BLaER1 treated with 17β-estradiol and CSF1 and Interleukin-3, amounts not matched to agents 10 nM and 100 nM (cell line): ENCODE measurements around the gene SNX12.

Source experiments
- H3K27ac ChIP-seq, 11 experiments: shearing (Covaris generic); formaldehyde crosslinking; 2 replicates each; pipeline ENCODE4 v1.8.1; 2022
- H3K27me3 ChIP-seq, 11 experiments: shearing (Covaris generic); formaldehyde crosslinking; 2 replicates each; pipeline ENCODE4 v1.8.1; 2022
- H3K36me3 ChIP-seq, 11 experiments: shearing (Covaris generic); formaldehyde crosslinking; 2 replicates each; pipeline ENCODE4 v1.8.1; 2022
- H3K4me1 ChIP-seq, 10 experiments: shearing (Covaris generic); formaldehyde crosslinking; 2 replicates each; pipeline ENCODE4 v1.8.1; 2022
- H3K4me2 ChIP-seq, 11 experiments: shearing (Covaris generic); formaldehyde crosslinking; 2 replicates each; pipeline ENCODE4 v1.8.1; 2022
- H3K4me3 ChIP-seq, 10 experiments: shearing (Covaris generic); formaldehyde crosslinking; 2 replicates each; pipeline ENCODE4 v1.8.1; 2022
- H3K9ac ChIP-seq, 11 experiments: shearing (Covaris generic); formaldehyde crosslinking; 2 replicates each; pipeline ENCODE4 v1.8.1; 2022
- H3K9me3 ChIP-seq, 11 experiments: shearing (Covaris generic); formaldehyde crosslinking; replicated peaks in 1 of 11; 2 replicates each; pipeline ENCODE4 v1.8.1; 2022
- H4K20me1 ChIP-seq, 11 experiments: shearing (Covaris generic); formaldehyde crosslinking; 2 replicates each; pipeline ENCODE4 v1.8.1; 2022
- Cebpa-rat ChIP-seq, 11 experiments: shearing (Covaris generic); IDR thresholded peaks; 2 replicates each; pipeline ENCODE4 v1.8.1; 2022

Gene SNX12

DNA sequence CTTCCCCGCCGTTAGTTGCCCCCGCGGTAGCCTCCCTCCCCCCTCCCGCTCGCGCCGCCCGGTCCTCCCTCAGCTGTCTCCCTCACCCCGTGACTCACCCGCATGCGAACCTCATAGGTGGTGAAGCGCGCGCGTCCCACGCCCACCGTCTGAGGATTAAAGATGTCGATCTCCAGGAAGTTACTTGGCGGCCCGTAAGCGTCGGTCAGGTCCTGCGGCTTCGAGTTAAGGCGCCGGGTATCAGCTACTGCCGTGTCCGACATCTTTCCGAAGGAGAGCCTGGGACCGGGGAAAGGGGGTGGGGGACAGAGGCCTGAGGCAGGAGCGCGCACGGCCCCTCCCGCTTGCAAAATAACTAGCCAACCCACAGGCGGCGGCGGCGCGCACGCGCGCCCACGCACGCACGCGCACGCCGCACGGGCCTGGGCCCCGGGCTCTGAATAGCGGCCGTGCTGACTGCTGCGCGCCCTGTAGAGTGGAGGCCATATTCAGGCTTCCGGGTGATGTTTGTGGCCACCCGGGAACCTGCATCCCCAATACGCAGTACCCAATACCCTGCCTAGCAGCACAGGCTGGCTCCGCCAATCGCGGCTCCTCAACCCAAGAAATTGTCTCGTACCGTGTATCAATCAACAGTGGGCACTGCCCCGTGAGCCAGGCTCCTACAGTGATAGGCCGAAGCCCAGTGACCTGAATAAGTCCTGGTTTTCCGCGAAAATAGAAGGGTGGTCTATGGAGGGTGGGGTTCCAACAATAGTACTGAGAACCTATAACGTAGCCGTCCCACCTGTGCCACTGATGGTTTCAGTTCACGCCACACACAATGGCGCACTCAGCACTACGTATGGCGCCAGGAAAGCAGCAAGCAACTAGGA, at the start of gene SNX12:
Gene SNX12 (minus strand): TSS at position 291 of the 875 bp plus-strand sequence. CDS start 28 bp downstream, at position 263.
- H3K4me3 ChIP-seq, result peak within 1 kb of the TSS; percentile 61 to 75 (median 74)

DNA sequence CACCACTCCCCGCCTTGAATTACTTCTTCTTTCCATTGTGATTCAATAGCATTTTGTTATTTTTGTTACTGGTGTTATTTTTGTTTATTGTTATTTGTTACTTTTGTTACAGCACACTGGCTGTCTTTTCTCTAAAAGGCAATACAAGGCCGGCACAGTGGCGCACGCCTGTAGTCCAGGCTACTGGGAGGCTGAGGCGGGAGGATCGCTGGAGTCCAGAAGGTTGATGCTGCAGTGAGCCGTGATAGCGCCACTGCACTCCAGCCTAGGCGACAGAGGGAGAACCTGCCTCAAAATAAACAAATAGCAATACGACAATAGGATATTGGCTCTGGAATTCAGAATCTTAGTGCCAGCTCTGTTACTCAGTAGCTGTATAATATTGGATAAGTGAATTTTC, 49.2 kb upstream of the SNX12 start:
- Histone ChIP-seq H3K4me3 (peak overlapping the region in 1 of 10 experiments; percentile 69; a peak in 2 of 20 replicates), H3K36me3 (peaks cover 13 to 30% (median 21%) of the 10 kb centered on the region in 11 experiments; a peak in 21 of 22 replicates), H3K4me1 (peaks cover 21 to 39% (median 26%) of the 10 kb centered on the region in 10 experiments), H4K20me1 (peaks cover 0 to 5% (median 0%) of the 10 kb centered on the region in 11 experiments; a peak in 2 of 22 replicates), H3K27ac (peak overlapping the region in 1 of 11 experiments; percentile 88; a peak in 3 of 22 replicates), H3K27me3 (peaks cover 41 to 78% (median 62%) of the 10 kb centered on the region in 11 experiments), H3K9ac (peak overlapping the region in 7 of 11 experiments; percentile 84 to 91 (median 88); a peak in 8 of 22 replicates), H3K9me3 (no peaks in the 10 kb centered on the region; a peak in 2 of 22 replicates), H3K4me2 (peak overlapping the region; percentile 49 to 80 (median 73); a peak in 21 of 22 replicates)
- no peak for TF ChIP-seq Cebpa-rat (IDR thresholded peaks at IDR 0.05)

More for the DNA sequence above, at the start of gene SNX12:
- Histone ChIP-seq H3K4me2 (peak within 1 kb of the TSS; percentile 64 to 85 (median 74)), H3K27ac (peak within 1 kb of the TSS; percentile 57 to 90 (median 82); a peak in 21 of 22 replicates), H3K36me3 (peaks cover 0 to 8% (median 0%) of the 10 kb centered on the region in 11 experiments; a peak in 4 of 22 replicates), H3K27me3 (peaks cover 29 to 64% (median 48%) of the 10 kb centered on the region in 11 experiments; a peak in 21 of 22 replicates), H3K4me1 (peaks cover 0 to 13% (median 11%) of the 10 kb centered on the region in 10 experiments; a peak in 9 of 20 replicates), H4K20me1 (peaks cover 0 to 9% (median 5%) of the 10 kb centered on the region in 11 experiments; a peak in 8 of 22 replicates), H3K9ac (peak within 1 kb of the TSS; percentile 68 to 85 (median 82)), H3K9me3 (no peaks in the 10 kb centered on the region)
- no peak for TF ChIP-seq Cebpa-rat (IDR thresholded peaks at IDR 0.05)

DNA sequence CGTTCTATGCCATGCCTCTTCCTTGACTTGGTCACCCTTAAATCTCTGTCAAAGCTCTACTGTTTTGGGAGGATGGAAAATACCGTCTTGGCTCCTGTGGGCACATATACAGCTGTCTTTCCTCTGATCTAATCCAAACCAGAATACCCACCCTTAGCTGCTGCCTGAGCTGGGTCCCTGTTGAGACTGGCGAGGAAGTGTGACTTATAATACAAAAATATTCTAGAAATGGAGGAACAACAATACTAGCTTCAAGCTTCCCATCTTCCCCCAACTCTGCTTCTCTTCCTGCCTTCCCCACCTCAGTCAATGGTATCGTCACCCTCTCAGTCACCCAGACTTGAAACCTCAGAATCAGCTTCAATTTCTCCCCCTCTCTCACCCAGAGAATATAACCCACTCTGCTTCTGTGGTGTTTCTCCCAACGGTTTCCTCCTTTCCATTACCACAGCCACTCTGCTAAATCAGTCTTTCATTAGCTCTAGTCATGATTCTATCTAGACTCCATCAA, 43.8 kb upstream of the SNX12 start:
- H3K4me2 ChIP-seq, result peak overlapping the region; percentile 49 to 84 (median 77)
- peak overlapping the region; percentile 4 to 68 (median 56); a peak in 19 of 20 replicates for H3K4me3 ChIP-seq

DNA sequence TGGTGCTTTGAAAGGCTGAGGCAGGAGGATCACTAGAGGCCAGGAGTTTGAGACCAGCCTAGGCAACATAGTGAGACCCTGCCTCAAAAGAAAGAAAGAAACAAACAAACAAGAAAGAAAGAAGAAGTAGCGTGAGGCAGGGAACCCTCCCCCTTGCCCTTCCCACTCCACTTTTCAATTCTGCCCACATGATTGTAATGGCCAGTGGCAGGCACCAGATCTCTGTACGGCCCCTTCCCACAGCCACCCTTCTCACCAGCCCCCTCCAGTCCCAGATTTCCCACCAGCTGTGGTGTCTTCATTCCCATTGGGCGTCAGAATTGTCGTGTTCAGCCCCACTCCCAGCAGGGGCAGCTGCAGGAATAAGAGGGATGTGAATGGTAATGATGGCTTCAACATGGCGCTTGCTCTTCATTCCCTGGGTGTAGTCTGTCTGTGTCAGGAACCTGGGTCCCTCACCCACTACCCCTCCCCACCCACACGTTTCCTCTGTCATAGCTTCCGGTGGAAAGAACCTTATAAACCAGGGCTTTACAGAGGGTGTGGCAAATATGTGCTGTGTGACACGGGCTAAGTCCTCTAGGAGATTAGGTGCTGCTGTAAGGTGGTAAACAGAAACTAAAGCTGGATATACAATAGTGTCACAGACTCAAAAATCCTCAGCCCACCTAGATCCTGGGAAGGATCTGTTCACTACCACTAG, 43.2 kb upstream of the SNX12 start, which contains the start of gene IL2RG:
Gene IL2RG (minus strand): TSS at position 437 of the 703 bp plus-strand sequence. CDS start 38 bp downstream, at position 399.
- H3K36me3 ChIP-seq, result no peaks in the 10 kb centered on the region
- H3K9ac ChIP-seq, result peak within 1 kb of the TSS; percentile 61 to 77 (median 70); a peak in 21 of 22 replicates
- H3K27me3 ChIP-seq, result peaks cover 76 to 100% (median 94%) of the 10 kb centered on the region in 11 experiments
- TF ChIP-seq Cebpa-rat (IDR thresholded peaks at IDR 0.05), result no peak
- H3K4me1 ChIP-seq, result peaks cover 63 to 72% (median 69%) of the 10 kb centered on the region in 10 experiments
- H3K4me2 ChIP-seq, result peak within 1 kb of the TSS; percentile 49 to 84 (median 77)
- H3K27ac ChIP-seq, result peak within 1 kb of the TSS; percentile 69 to 88 (median 84)
- peaks cover 0 to 4% (median 0%) of the 10 kb centered on the region in 11 experiments; a peak in 1 of 22 replicates for H4K20me1 ChIP-seq
- H3K4me3 ChIP-seq, result peak within 1 kb of the TSS; percentile 4 to 68 (median 56)
- no peaks in the 10 kb centered on the region for H3K9me3 ChIP-seq

More for the DNA sequence above, 43.8 kb upstream of the SNX12 start:
- Histone ChIP-seq H4K20me1 (peaks cover 0 to 4% (median 0%) of the 10 kb centered on the region in 11 experiments; a peak in 1 of 22 replicates), H3K9ac (peak overlapping the region; percentile 61 to 77 (median 70); a peak in 21 of 22 replicates), H3K27me3 (peaks cover 73 to 96% (median 88%) of the 10 kb centered on the region in 11 experiments), H3K9me3 (no peaks in the 10 kb centered on the region), H3K27ac (peak overlapping the region; percentile 69 to 88 (median 84)), H3K36me3 (no peaks in the 10 kb centered on the region), H3K4me1 (peaks cover 58 to 66% (median 62%) of the 10 kb centered on the region in 10 experiments)
- TF ChIP-seq Cebpa-rat (IDR thresholded peaks at IDR 0.05), result no peak

DNA sequence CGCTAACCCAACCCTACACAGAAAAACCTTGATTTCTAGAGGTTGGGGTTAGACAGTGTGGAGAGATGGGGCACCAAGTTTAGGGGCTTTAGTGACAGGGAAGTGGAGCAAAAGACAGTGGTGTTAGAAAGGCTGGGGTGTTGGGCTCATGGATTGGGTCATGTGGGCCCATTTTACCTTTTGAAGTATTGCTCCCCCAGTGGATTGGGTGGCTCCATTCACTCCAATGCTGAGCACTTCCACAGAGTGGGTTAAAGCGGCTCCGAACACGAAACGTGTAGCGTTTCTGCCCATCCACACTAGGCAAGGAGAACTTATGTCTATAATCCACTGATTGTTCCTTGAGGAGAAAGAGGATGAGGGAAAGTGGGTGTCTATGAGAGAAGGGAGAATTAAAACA, 40.9 kb upstream of the SNX12 start:
- H3K9ac ChIP-seq, result peak overlapping the region in 9 of 11 experiments; percentile 40 to 76 (median 63); a peak in 15 of 22 replicates
- peak overlapping the region; percentile 49 to 84 (median 77) for H3K4me2 ChIP-seq
- H3K27ac ChIP-seq, result peak overlapping the region in 9 of 11 experiments; percentile 62 to 88 (median 85); a peak in 18 of 22 replicates
- peaks cover 80 to 100% (median 96%) of the 10 kb centered on the region in 11 experiments for H3K27me3 ChIP-seq
- no peak for TF ChIP-seq Cebpa-rat (IDR thresholded peaks at IDR 0.05)
- peak overlapping the region in 9 of 10 experiments; percentile 39 to 59 (median 51); a peak in 17 of 20 replicates for H3K4me3 ChIP-seq
- peaks cover 0 to 4% (median 0%) of the 10 kb centered on the region in 11 experiments; a peak in 1 of 22 replicates for H4K20me1 ChIP-seq
- H3K9me3 ChIP-seq, result no peaks in the 10 kb centered on the region
- peaks cover 84 to 95% (median 89%) of the 10 kb centered on the region in 10 experiments for H3K4me1 ChIP-seq
- H3K36me3 ChIP-seq, result no peaks in the 10 kb centered on the region

DNA sequence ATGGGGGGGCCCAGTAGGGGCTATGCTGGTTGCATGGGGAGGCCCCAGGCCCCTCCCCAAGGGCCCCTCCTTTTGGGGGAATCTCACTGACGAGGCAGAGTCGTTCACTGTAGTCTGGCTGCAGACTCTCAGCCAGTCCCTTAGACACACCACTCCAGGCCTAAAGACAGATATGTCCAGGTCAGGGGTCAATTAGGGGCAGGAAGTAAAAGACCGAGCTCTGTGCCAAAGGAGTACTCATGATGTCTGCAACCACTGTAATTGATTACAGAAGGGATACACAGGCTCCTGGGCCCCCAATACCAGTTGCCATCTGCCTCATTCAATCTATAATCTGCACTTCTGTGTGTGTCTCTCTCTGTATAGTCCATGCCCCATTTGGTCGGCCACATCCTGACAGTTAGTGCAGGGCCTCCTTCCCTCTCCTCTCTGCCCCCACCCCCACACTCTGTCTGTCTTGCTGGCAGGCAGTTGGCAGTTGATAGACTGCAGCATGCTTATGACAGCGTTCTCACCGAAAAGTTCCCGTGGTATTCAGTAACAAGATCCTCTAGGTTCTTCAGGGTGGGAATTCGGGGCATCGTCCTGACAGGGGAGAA, 39.7 kb upstream of the SNX12 start:
- peaks cover 86 to 100% (median 94%) of the 10 kb centered on the region in 10 experiments for H3K4me1 ChIP-seq
- peak overlapping the region in 9 of 10 experiments; percentile 39 to 59 (median 51); a peak in 18 of 20 replicates for H3K4me3 ChIP-seq
- H3K9me3 ChIP-seq, result no peaks in the 10 kb centered on the region
- peak overlapping the region; percentile 49 to 84 (median 77) for H3K4me2 ChIP-seq
- peak overlapping the region in 10 of 11 experiments; percentile 35 to 88 (median 84); a peak in 19 of 22 replicates for H3K27ac ChIP-seq
- peaks cover 0 to 4% (median 0%) of the 10 kb centered on the region in 11 experiments; a peak in 1 of 22 replicates for H4K20me1 ChIP-seq
- peak overlapping the region; percentile 21 to 76 (median 62); a peak in 18 of 22 replicates for H3K9ac ChIP-seq
- no peak for TF ChIP-seq Cebpa-rat (IDR thresholded peaks at IDR 0.05)
- no peaks in the 10 kb centered on the region for H3K36me3 ChIP-seq
- H3K27me3 ChIP-seq, result peaks cover 74 to 100% (median 96%) of the 10 kb centered on the region in 11 experiments

DNA sequence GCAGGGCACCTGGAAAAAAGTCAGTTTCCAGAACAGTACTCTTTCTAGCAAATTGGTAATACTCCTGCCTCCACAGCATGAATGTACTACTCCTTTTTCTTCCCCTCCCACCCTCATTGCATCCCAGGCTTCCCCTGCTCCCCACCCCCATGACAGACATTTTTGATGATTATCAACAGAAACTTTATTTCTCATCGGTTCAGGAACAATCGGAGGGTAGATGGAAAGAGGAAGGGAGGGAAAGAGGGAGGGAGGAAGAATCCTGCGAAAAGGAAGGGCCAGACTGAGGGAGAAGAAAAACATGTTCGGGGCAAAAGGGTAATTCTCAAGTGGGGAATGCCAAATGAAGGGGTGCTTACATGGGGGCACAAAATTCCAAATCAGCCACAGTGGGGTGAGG, 39.1 kb upstream of the SNX12 start:
- no peak for TF ChIP-seq Cebpa-rat (IDR thresholded peaks at IDR 0.05)
- Histone ChIP-seq H3K36me3 (no peaks in the 10 kb centered on the region), H3K4me1 (peaks cover 86 to 100% (median 94%) of the 10 kb centered on the region in 10 experiments), H3K4me3 (peak overlapping the region in 2 of 10 experiments; percentile 51 to 59; a peak in 1 of 20 replicates), H3K4me2 (peak overlapping the region; percentile 49 to 89 (median 79)), H4K20me1 (peaks cover 0 to 4% (median 0%) of the 10 kb centered on the region in 11 experiments; a peak in 1 of 22 replicates), H3K27ac (peak overlapping the region in 9 of 11 experiments; percentile 62 to 88 (median 85); a peak in 17 of 22 replicates), H3K9ac (peak overlapping the region in 7 of 11 experiments; percentile 61 to 76 (median 68); a peak in 11 of 22 replicates), H3K9me3 (no peaks in the 10 kb centered on the region), H3K27me3 (peaks cover 74 to 100% (median 96%) of the 10 kb centered on the region in 11 experiments)
